Activated gamma-delta T cell (primary cell): Measurements from ENCODE around the gene CHRND.
"Not testable (repeated sequence)": the region's sequence is repeated elsewhere in the genome, so short reads cannot be mapped to it uniquely, and the experiment has no call there.

Experiments
- DNase-seq: peaks from one replicate; lab custom pipeline; 2025; lab: John Stamatoyannopoulos, UW

Gene CHRND

GRCh38 chr2:232525199-232525598 lies 761 bp upstream of the CHRND start:
- no peak for DNase-seq

- DNase-seq, result no peak
Measured at GRCh38 chr2:232526372-232526941, 497 bp downstream of the CHRND start.

GRCh38 chr2:232527905-232528470 lies 2.0 kb downstream of the CHRND start:
- no peak for DNase-seq

- no peak for DNase-seq
Measured at GRCh38 chr2:232528746-232529460, 2.9 kb downstream of the CHRND start.

- DNase-seq, result no peak
Measured at GRCh38 chr2:232529806-232530547, 4.0 kb downstream of the CHRND start.

GRCh38 chr2:232530626-232531260 lies 4.8 kb downstream of the CHRND start:
- DNase-seq, result no peak

GRCh38 chr2:232532419-232532818 lies 6.5 kb downstream of the CHRND start:
- DNase-seq, result no peak

- not testable (repeated sequence) for DNase-seq
Measured at GRCh38 chr2:232532821-232533220, 6.9 kb downstream of the CHRND start.

GRCh38 chr2:232533944-232534710 lies 8.2 kb downstream of the CHRND start:
- no peak for DNase-seq

GRCh38 chr2:232534940-232535651 lies 9.1 kb downstream of the CHRND start:
- DNase-seq, result no peak

- no peak for DNase-seq
Measured at GRCh38 chr2:232535761-232536530, 10.0 kb downstream of the CHRND start.

- DNase-seq, result no peak
Measured at GRCh38 chr2:232537079-232537478, 11.1 kb downstream of the CHRND start.

GRCh38 chr2:232537499-232537898 lies 11.5 kb downstream of the CHRND start:
- DNase-seq, result no peak

GRCh38 chr2:232538671-232539070 lies 12.7 kb downstream of the CHRND start:
- no peak for DNase-seq

- no peak for DNase-seq
Measured at GRCh38 chr2:232539298-232540231, 13.6 kb downstream of the CHRND start, which contains the start of gene CHRNG. CHRNG (plus strand) TSS chr2:232539692; CDS start chr2:232539748, 56 bp downstream.

GRCh38 chr2:232540441-232541041 lies 14.6 kb downstream of the CHRND start:
- DNase-seq, result no peak

- no peak for DNase-seq
Measured at GRCh38 chr2:232541195-232541960, 15.4 kb downstream of the CHRND start.
